AG10803 (cell line): ENCODE measurements around the gene BOK.

Experiments used
- DNase-seq: peaks from one replicate; pipeline ENCODE4 v3.0.0; 2010; ENCODE audit warnings: low read depth
- H3K4me3 ChIP-seq: 2 replicates; pipeline ENCODE4 v1.5.1; 2011; ENCODE audit warnings: mild to moderate bottlenecking, low read length, control low read depth
- CTCF ChIP-seq: conservative IDR thresholded peaks from 2 replicates; pipeline ENCODE4 v1.5.1; 2011; ENCODE audit warnings: mild to moderate bottlenecking, low read length, control low read depth, inconsistent platforms

The BOK gene

GRCh38 chr2:241607162-241607885, 48.8 kb downstream of the BOK start:
- no peak for DNase-seq
- no peak for TF ChIP-seq CTCF
- no peak overlapping the region for H3K4me3 ChIP-seq

DNA sequence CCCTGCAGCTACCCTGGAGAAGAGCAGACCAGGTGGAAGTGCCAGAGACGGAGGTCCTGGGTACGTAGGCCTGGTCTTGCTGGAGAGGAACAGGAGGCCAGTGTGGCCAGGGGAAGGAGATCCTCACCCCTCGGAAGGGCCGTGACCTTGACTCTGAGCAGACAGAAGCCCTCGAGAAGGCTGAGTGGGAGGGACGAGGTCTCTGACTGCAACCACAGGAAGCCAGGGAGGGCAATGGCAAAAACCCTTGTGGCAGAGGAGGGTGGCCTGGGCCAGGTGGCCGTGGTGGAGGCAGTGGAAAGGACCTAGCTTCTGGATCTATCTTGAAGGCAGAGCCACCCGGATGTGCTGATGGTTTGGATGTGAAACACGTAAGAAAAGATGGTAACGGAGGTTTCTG, 50.3 kb downstream of the BOK start:
- H3K4me3 ChIP-seq, result no peak overlapping the region
- no peak for DNase-seq
- no peak for TF ChIP-seq CTCF

DNA sequence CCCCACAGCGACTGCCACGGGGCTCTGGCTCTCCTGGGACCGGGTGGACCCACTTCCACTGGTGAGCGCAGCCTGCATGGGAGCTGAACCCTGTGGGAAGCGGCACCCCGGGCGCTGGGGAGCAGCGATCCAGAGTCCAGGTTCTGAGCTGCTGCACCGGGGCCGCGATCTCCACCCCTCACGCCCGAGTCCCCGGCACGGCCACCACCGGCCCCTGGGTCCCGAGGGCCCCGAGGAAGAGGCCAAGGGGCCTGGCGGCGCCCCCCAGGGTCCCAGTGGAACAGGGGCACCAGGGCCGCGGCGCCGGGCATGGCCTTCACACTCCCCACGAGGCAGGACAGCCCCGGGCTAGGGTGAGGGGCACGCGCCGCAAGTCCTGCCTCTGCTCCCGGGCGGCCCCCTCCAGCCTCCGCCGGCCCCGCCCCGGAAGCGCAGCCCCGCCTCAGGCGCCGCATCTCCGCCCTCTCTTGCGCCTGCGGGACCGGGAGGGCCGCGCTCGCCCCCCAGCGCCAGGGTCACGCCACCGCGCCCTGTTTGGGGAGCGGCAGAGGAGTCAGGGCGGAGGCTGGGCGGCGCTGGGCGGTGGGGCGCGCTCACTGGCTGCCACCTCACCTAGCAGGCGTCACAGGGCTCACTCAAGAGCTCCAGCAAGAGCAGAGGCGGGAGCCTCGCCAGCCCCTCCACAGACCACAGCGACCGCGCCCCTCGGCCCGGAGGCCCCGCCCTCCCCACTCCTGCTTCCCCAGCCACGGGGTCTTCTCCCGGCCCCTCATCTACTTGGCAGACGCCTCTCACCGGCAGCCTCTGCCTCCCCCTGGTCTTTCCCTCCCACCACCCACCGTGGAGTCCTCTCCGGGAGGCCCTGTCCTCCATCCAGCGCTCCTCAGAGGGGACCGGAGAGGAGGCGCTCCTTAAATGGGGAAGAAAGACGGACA, 51.6 kb downstream of the BOK start:
- peak; percentile 81 for DNase-seq
- peak; percentile 38 for TF ChIP-seq CTCF
- H3K4me3 ChIP-seq, result peak overlapping the region; percentile 59

- TF ChIP-seq CTCF, result no peak
- no peak for DNase-seq
- no peak overlapping the region for H3K4me3 ChIP-seq
Measured at GRCh38 chr2:241611062-241611461, 52.5 kb downstream of the BOK start.

DNA sequence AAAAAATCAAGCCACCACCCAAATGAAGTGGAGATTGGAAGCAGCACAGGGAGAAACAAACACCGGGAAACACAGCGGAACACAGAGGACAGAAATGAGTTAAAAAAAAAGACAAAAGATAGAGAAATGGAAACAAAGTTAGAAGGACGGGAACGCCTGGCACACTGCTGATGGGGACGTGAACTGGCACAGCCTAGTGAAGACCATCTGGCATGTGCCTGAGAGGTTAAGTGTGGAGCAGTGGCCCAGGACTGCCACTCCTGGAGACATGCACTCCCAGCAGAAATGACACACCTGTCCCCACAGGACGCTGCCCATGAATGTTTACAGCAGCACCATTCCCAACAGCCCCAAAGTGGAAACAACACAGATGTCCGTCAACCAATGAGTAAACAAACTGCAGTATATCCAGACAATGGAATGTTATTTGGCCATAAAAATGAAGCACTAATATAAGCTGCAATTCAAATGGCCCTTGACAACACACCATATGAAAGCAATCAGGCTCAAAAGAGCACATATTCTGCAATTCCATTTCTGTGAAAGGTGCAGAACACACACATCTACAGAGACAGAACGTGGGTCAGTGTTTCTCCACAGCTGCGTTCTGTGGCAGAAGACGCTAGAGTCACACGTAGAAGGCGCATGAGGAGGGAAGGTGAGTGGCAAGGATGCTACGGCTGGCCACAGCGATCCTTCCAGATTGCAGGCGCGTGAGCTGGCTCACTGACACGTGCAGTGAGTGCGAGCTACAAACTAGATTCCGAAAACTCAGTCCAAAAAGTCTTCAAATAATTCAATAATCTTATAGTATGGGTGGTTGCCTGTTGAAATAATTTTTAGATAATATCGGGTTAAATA, 53.8 kb downstream of the BOK start:
- no peak for TF ChIP-seq CTCF
- DNase-seq, result peak; percentile 70
- 0 out of 2 replicates have a peak overlapping the region, but pooled peaks have one; percentile 23 for H3K4me3 ChIP-seq

DNA sequence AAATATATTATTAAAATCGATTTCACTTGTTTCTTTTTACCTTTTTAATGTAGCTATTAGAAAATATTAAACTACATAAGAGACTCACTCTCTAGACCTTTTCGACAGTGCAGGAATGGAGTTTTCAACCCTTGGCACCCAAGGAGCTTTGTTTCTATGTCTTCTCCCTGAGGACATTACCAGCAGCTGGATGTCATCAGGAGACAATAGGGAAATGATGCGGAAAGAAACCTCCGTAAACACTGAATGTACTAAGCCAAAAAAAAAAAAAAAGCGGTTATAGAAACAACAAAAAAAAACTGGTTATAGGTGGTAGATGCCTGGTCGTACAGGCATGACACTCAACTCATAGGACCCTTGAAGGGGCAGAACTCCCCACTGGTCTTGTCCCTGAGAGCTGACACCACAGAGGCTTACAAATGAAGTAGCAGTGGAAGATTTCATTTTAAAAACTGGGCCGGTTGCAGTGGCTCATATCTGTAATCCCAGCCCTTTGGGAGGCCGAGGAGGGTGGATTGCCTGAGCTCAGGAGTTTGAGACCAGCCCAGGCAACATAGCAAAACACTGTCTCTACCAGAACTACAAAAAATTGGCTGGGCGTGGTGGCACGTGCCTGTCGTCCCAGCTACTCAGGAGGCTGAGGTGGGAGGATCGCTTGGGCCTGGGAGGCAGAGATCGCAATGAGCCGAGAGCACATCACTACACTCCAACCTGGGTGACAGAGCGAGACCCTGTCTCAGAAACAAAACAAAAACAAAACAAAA, 54.7 kb downstream of the BOK start:
- peak; percentile 50 for DNase-seq
- no peak overlapping the region for H3K4me3 ChIP-seq
- no peak for TF ChIP-seq CTCF
